ENCODE results near the gene SARS1.

SARS1 gene

GRCh38 chr1:109243860-109244552, 30.3 kb downstream of the SARS1 start:
- H3K79me2 ChIP-seq (ENCODE audit: insufficient read depth, low read length): no peaks in the 10 kb centered on the region
- no peak overlapping the region for H3K4me3 ChIP-seq (ENCODE audit: low read length, poor library complexity, severe bottlenecking)
- peaks cover 1% of the 10 kb centered on the region; the same call in 1 of the 2 replicates for H3K36me3 ChIP-seq (ENCODE audit: insufficient read depth, low read length)
- H3K9me3 ChIP-seq (ENCODE audit: insufficient read depth, low read depth, low read length): no peaks in the 10 kb centered on the region
- H4K20me1 ChIP-seq (ENCODE audit: insufficient read depth, low read length, poor library complexity, severe bottlenecking): no peaks in the 10 kb centered on the region
- H3K9me2 ChIP-seq (replicated peaks; ENCODE audit: low read depth, low read length): no peaks in the 10 kb centered on the region
- H3K4me2 ChIP-seq (ENCODE audit: low read depth, low read length, poor library complexity, severe bottlenecking): no peak overlapping the region
- H3F3A ChIP-seq (ENCODE audit: low read depth): no peaks in the 10 kb centered on the region
- TF ChIP-seq, protein P1, sequence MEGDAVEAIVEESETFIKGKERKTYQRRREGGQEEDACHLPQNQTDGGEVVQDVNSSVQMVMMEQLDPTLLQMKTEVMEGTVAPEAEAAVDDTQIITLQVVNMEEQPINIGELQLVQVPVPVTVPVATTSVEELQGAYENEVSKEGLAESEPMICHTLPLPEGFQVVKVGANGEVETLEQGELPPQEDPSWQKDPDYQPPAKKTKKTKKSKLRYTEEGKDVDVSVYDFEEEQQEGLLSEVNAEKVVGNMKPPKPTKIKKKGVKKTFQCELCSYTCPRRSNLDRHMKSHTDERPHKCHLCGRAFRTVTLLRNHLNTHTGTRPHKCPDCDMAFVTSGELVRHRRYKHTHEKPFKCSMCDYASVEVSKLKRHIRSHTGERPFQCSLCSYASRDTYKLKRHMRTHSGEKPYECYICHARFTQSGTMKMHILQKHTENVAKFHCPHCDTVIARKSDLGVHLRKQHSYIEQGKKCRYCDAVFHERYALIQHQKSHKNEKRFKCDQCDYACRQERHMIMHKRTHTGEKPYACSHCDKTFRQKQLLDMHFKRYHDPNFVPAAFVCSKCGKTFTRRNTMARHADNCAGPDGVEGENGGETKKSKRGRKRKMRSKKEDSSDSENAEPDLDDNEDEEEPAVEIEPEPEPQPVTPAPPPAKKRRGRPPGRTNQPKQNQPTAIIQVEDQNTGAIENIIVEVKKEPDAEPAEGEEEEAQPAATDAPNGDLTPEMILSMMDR (conservative IDR thresholded peaks at IDR 0.05; ENCODE audit: low read length): no peak
- no peak for TF ChIP-seq EZH2phosphoT487 (IDR thresholded peaks at IDR 0.05; ENCODE audit: borderline replicate concordance)
- no peak overlapping the region for H2AFZ ChIP-seq (ENCODE audit: low read length)
- no peak overlapping the region for H3K9ac ChIP-seq (ENCODE audit: low read depth, low read length, poor library complexity, severe bottlenecking)
- no peaks in the 10 kb centered on the region for H3K27me3 ChIP-seq (ENCODE audit: insufficient read depth, low read length, poor library complexity, severe bottlenecking)
- H3K4me1 ChIP-seq (ENCODE audit: insufficient read depth, low read length, poor library complexity, severe bottlenecking): peaks cover 2% of the 10 kb centered on the region

- H3K79me2 ChIP-seq (ENCODE audit: insufficient read depth, low read length): no peaks in the 10 kb centered on the region
- H3K9me2 ChIP-seq (replicated peaks; ENCODE audit: low read depth, low read length): no peaks in the 10 kb centered on the region
- H3K36me3 ChIP-seq (ENCODE audit: insufficient read depth, low read length): no peaks in the 10 kb centered on the region
- H3K4me2 ChIP-seq (ENCODE audit: low read depth, low read length, poor library complexity, severe bottlenecking): no peak overlapping the region
- TF ChIP-seq, protein P1 (conservative IDR thresholded peaks at IDR 0.05; ENCODE audit: low read length): no peak
- no peak for TF ChIP-seq EZH2phosphoT487 (IDR thresholded peaks at IDR 0.05; ENCODE audit: borderline replicate concordance)
- peaks cover 5% of the 10 kb centered on the region for H3K4me1 ChIP-seq (ENCODE audit: insufficient read depth, low read length, poor library complexity, severe bottlenecking)
- H2AFZ ChIP-seq (ENCODE audit: low read length): no peak overlapping the region
- H3K4me3 ChIP-seq (ENCODE audit: low read length, poor library complexity, severe bottlenecking): no peak overlapping the region
- no peaks in the 10 kb centered on the region for H3K9me3 ChIP-seq (ENCODE audit: insufficient read depth, low read depth, low read length)
- no peaks in the 10 kb centered on the region for H4K20me1 ChIP-seq (ENCODE audit: insufficient read depth, low read length, poor library complexity, severe bottlenecking)
- H3K27me3 ChIP-seq (ENCODE audit: insufficient read depth, low read length, poor library complexity, severe bottlenecking): peaks cover 9% of the 10 kb centered on the region
- no peak overlapping the region for H3K9ac ChIP-seq (ENCODE audit: low read depth, low read length, poor library complexity, severe bottlenecking)
- no peaks in the 10 kb centered on the region for H3F3A ChIP-seq (ENCODE audit: low read depth)
Observed at GRCh38 chr1:109246141-109246551, 32.4 kb downstream of the SARS1 start.

DNA sequence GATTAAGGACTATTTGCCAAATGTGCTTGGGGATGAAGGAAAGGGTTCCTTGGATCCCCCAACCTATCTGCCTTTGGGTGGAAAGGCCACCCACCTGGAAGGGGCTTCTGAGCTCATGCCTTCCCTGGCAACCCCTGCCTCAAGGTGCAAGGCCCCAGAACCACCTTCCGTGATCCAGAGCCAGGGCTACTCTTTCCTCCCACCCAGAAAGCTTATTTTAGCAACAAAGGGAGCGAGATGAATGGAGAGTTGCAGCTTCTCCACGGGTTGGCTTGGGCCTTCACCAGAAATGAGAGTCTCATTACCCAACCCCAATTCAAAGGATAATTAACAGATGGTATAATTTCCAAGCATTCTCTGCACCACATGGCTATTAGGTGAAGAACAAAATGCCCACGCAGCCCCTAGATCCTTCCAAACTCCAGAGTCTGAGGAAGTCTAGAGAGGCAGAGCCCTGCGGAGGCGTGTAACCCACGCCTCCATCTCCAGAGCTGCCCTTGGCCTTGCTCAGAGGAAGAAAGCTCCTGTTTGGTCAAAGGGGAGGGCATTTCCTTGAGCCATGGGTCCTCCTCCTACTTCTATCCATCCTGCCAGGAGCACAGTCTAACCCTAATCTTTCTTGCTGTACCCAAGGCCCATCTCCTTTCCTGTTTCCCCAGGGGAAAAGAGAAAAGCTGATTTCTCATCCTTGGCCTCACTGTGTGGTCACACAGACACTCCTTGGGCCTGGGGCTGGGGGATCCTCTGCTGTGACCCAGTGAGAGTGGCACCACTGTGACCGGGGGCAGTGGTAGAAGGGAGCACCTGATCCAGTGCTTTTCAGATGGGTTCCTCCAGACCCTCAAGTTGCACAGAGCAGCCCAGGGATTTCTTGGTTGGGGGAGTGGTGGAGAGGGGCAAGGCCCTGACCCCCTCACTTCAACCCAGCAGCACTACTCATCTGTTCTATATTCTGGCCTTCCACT, 34.0 kb downstream of the SARS1 start:
- no peaks in the 10 kb centered on the region for H3K9me3 ChIP-seq (ENCODE audit: insufficient read depth, low read depth, low read length)
- peaks cover 5% of the 10 kb centered on the region for H3K4me1 ChIP-seq (ENCODE audit: insufficient read depth, low read length, poor library complexity, severe bottlenecking)
- TF ChIP-seq, protein P1 (conservative IDR thresholded peaks at IDR 0.05; ENCODE audit: low read length): no peak
- no peak for TF ChIP-seq EZH2phosphoT487 (IDR thresholded peaks at IDR 0.05; ENCODE audit: borderline replicate concordance)
- H3K36me3 ChIP-seq (ENCODE audit: insufficient read depth, low read length): no peaks in the 10 kb centered on the region
- H3K27me3 ChIP-seq (ENCODE audit: insufficient read depth, low read length, poor library complexity, severe bottlenecking): peaks cover 9% of the 10 kb centered on the region
- no peaks in the 10 kb centered on the region for H4K20me1 ChIP-seq (ENCODE audit: insufficient read depth, low read length, poor library complexity, severe bottlenecking)
- H2AFZ ChIP-seq (ENCODE audit: low read length): no peak overlapping the region
- no peaks in the 10 kb centered on the region for H3F3A ChIP-seq (ENCODE audit: low read depth)
- no peaks in the 10 kb centered on the region for H3K9me2 ChIP-seq (replicated peaks; ENCODE audit: low read depth, low read length)
- H3K4me2 ChIP-seq (ENCODE audit: low read depth, low read length, poor library complexity, severe bottlenecking): no peak overlapping the region
- H3K4me3 ChIP-seq (ENCODE audit: low read length, poor library complexity, severe bottlenecking): no peak overlapping the region
- no peaks in the 10 kb centered on the region for H3K79me2 ChIP-seq (ENCODE audit: insufficient read depth, low read length)
- no peak overlapping the region for H3K9ac ChIP-seq (ENCODE audit: low read depth, low read length, poor library complexity, severe bottlenecking)

Data from Loucy (cell line).